ENCODE data around the gene SLC29A2. TPM values are rescaled to one million over a fixed set of nuclear protein-coding genes. Genes with fewer than 3 reads are reported as not detected.

Gene SLC29A2
- total RNA-seq, 1 experiment from 2014 or later, result 39.7 TPM

GRCh38 chr11:66420671-66421476 is 49.3 kb upstream of the SLC29A2 start, which contains the start of gene NPAS4:
TSS of gene NPAS4 (plus strand) at chr11:66421035. CDS start at chr11:66421180, 145 bp downstream.
- peaks cover 33% of the 10 kb centered on the region for H3K27me3 ChIP-seq (ENCODE audit: insufficient read depth, low read length)
- no peak within 1 kb of the TSS for H3K27ac ChIP-seq (ENCODE audit: low read depth, low read length)
- BruUV-seq (replicated peaks), result no TSS peak
- no peak within 1 kb of the TSS for H3K4me2 ChIP-seq (ENCODE audit: low read length)
- no peak for DNase-seq (ENCODE audit: low read depth, low spot score)
- H3K9me2 ChIP-seq (ENCODE audit: insufficient read depth), result no peaks in the 10 kb centered on the region
- no peak for TF ChIP-seq TCF7L2 (IDR thresholded peaks at IDR 0.05; ENCODE audit: borderline replicate concordance, extremely low read depth, insufficient read depth, insufficient read length)
- TF ChIP-seq EGR1 (IDR thresholded peaks at IDR 0.05; ENCODE audit: low read depth), result no peak
- no peak for TF ChIP-seq SP1 (IDR thresholded peaks at IDR 0.05; ENCODE audit: low read depth)
- no peak for TF ChIP-seq ATF3 (IDR thresholded peaks at IDR 0.05)
- no peak for TF ChIP-seq MAX (IDR thresholded peaks at IDR 0.05)
- TF ChIP-seq ZBTB33 (IDR thresholded peaks at IDR 0.05; ENCODE audit: extremely low read depth, insufficient replicate concordance, low read length), result no peak
- TF ChIP-seq ZNF274 (IDR thresholded peaks at IDR 0.05; ENCODE audit: low read depth, low read length), result no peak
- no peak for TF ChIP-seq CTCF (IDR thresholded peaks at IDR 0.05 in 2 of 3, conservative IDR thresholded peaks at IDR 0.05 in 1 of 3; ENCODE audit: borderline replicate concordance in 1 of 3, insufficient read depth in 1 of 3, low read depth in 2 of 3, low read length in 2 of 3)
- TF ChIP-seq ELF1 (IDR thresholded peaks at IDR 0.05; ENCODE audit: borderline replicate concordance, low read depth), result no peak
- TF ChIP-seq FOSL1 (IDR thresholded peaks at IDR 0.05; ENCODE audit: low read depth), result no peak
- TF ChIP-seq SIN3A (IDR thresholded peaks at IDR 0.05; ENCODE audit: low read depth), result no peak
- TF ChIP-seq CBX3 (IDR thresholded peaks at IDR 0.05; ENCODE audit: low read depth), result no peak
- no peak for TF ChIP-seq SRF (IDR thresholded peaks at IDR 0.05; ENCODE audit: low read depth)
- no peak for TF ChIP-seq ZFX (IDR thresholded peaks at IDR 0.05)
- TF ChIP-seq POLR2A (IDR thresholded peaks at IDR 0.05; ENCODE audit: borderline replicate concordance, extremely low read depth, insufficient read depth, insufficient read length), result no peak
- no peak for TF ChIP-seq RAD21 (IDR thresholded peaks at IDR 0.05; ENCODE audit: low read depth)
- TF ChIP-seq CEBPB (IDR thresholded peaks at IDR 0.05; ENCODE audit: low read depth), result no peak
- TF ChIP-seq REST (IDR thresholded peaks at IDR 0.05; ENCODE audit: low read depth), result no peak
- TF ChIP-seq EZH2 (IDR thresholded peaks at IDR 0.05), result no peak
- no peak for TF ChIP-seq POLR2AphosphoS5 (IDR thresholded peaks at IDR 0.05; ENCODE audit: low read depth, low read length)
- H4K20me1 ChIP-seq (ENCODE audit: insufficient read depth), result no peaks in the 10 kb centered on the region
- ChIA-PET POLR2A (no interaction called here), RAD21 (ENCODE audit: low non-redundant PET in 1 of 2, low total read pairs in 2 of 2, uncharacterized antibody in 2 of 2, unreplicated experiment in 2 of 2) (interaction anchor here in 1 of 2 experiments (1.0 kb wide), 1 partner anchor 35 kb away, joined by 3 read pairs; no protein-coding TSS in a partner anchor), CTCF (interaction anchor here (0.8 to 1.7 kb wide), 7 partner anchors 10 to 257 kb away, joined by 3 to 7 read pairs (median 3); partner anchors contain the start of genes MRPL11, RBM4B and YIF1A)
- H3K79me2 ChIP-seq (ENCODE audit: insufficient read depth, low read length), result no peaks in the 10 kb centered on the region
- peaks cover 12 to 17% of the 10 kb centered on the region in 2 experiments for H3K4me1 ChIP-seq (ENCODE audit: control insufficient read depth in 1 of 2, insufficient read depth in 2 of 2, low read length in 2 of 2)
- no peak within 1 kb of the TSS for H3K9ac ChIP-seq (ENCODE audit: low read length)
- no peak within 1 kb of the TSS for H3K4me3 ChIP-seq (replicated peaks in 1 of 2; ENCODE audit: low read depth in 1 of 2, low read length in 2 of 2)
- H2AFZ ChIP-seq (ENCODE audit: low read depth, low read length, poor library complexity, severe bottlenecking), result no peak within 1 kb of the TSS
- no peaks in the 10 kb centered on the region for H3K36me3 ChIP-seq (ENCODE audit: control insufficient read depth in 1 of 2, insufficient read depth in 2 of 2, low read length in 2 of 2)
- intact Hi-C loops (cut with micrococcal nuclease), result no loop called here
- ATAC-seq, result no peak
- no peaks in the 10 kb centered on the region for H3K9me3 ChIP-seq (ENCODE audit: control insufficient read depth in 1 of 2, insufficient read depth in 1 of 2, low read depth in 1 of 2, low read length in 2 of 2)

All from HCT116 (cell line).